ENCODE measurements around the gene B4GALT1. TPM values are rescaled to one million over a fixed set of nuclear protein-coding genes. Genes with fewer than 3 reads are reported as not detected.

Gene B4GALT1
- total and polyA plus RNA-seq, 5 donors: 24.7 to 137 (median 53.6) TPM

DNA sequence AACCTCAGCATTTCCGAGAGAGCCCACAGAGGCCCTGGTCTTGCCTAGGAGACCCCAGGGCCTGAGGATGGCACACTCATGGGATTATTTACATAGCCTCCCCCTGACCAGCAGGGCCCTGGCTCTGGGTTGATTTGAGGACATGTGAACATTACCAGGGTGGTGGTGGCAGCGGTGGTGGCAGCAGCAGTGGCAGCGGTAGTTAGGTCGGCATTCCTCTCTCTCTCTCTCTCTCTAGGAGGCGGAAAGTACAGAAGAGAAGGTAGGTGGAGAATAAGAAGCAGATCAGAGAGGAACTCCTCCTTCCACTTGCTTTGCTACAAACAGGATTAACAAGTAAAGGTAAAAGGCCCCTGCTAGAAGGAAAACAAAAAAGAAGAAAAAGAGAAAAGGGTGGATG, 39.3 kb downstream of the B4GALT1 start:
- H3K27ac ChIP-seq (ENCODE audit: low read length): no peak overlapping the region
- no peaks in the 10 kb centered on the region for H3K27me3 ChIP-seq (ENCODE audit: control insufficient read depth, insufficient read depth)
- WGBS: 82% methylated on average over 5 of the region's 5 CpGs
- no peak for DNase-seq
- intact Hi-C loops (cut with DNase I): no loop called here
- no peak overlapping the region for H3K4me3 ChIP-seq (ENCODE audit: low read length)
- no peak for ATAC-seq
- H3K4me1 ChIP-seq (ENCODE audit: control insufficient read depth, insufficient read depth, low read length): peaks cover 37% of the 10 kb centered on the region
- H3K9me3 ChIP-seq (ENCODE audit: control insufficient read depth, low read length): no peaks in the 10 kb centered on the region

DNA sequence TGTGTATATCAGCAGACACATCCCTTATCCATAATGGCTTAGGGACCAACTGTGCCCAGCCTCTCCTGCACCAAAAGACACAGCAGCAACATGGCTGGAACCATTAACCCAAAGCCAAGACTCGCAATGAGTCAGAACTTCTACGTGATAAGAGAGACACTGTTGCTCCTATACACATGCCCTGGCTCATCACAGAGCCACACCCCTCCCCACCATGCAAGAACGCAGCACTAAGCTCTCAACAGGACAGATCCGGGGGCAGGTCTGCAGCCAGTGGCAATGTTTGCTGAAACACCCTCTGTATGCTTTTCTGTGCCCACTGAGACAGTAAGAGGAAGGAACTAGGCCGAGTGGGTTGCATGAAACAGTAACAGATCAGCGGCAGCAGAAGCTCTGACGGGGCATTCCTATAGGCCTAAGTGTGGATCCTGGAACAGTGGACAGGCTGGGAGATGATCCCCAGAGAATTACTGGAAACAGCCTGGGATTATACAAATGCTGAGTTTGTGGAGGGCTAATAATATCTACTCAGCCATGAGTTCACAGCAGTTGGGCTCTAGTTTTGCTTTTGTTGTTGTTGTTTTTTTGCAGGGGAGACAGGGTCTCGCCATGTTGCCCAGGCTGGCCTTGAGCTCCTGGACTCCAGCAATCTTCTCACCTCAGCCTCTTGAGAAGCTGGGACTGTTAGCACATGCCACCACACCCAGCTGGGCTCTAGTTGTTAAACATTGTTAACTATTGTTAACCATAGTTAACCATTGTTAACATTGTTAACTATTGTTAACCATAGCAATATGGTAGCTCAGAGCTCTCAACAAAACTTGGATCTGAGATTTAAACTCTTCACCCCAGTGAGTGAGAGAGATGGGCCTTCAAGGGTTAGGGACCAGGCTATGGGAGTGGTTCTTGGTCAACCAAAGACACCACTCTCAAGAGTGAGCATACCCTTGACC, 41.0 kb downstream of the B4GALT1 start:
- no peak overlapping the region for H3K4me3 ChIP-seq (ENCODE audit: low read length)
- ATAC-seq (peak; percentile 34 to 56), DNase-seq (peak in 1 of 3 donors; percentile 53)
- intact Hi-C loops (cut with DNase I): no loop called here
- peak overlapping the region; percentile 43 for H3K27ac ChIP-seq (ENCODE audit: low read length)
- H3K4me1 ChIP-seq (ENCODE audit: control insufficient read depth, insufficient read depth, low read length): peaks cover 30% of the 10 kb centered on the region
- 54% methylated on average over 8 of the region's 8 CpGs for WGBS
- no peaks in the 10 kb centered on the region for H3K27me3 ChIP-seq (ENCODE audit: control insufficient read depth, insufficient read depth)
- no peaks in the 10 kb centered on the region for H3K9me3 ChIP-seq (ENCODE audit: control insufficient read depth, low read length)

DNA sequence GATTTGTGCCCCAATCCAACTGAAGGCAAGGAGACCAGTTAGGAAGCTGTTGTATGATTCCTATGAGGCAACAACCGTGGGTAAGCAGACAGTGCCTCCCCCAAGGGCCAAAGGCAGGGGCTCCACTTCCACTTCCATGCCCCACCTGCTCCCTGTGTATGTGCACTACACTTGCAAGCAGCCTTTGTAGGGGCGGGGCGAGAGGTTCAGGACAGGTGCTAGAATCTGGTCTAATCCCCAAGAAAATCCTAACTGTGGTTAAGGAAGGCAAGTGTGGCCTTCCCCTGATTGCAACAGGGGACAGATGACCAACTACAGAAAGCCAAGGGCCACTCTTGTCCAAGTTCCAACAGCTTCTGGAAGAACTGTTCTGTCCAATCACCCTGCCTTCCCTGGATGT, 41.7 kb downstream of the B4GALT1 start:
- 83% methylated on average over 3 of the region's 3 CpGs for WGBS
- H3K27me3 ChIP-seq (ENCODE audit: control insufficient read depth, insufficient read depth): no peaks in the 10 kb centered on the region
- peaks cover 25% of the 10 kb centered on the region for H3K4me1 ChIP-seq (ENCODE audit: control insufficient read depth, insufficient read depth, low read length)
- DNase-seq: peak in 1 of 3 donors; percentile 55
- intact Hi-C loops (cut with DNase I): no loop called here
- no peak overlapping the region for H3K27ac ChIP-seq (ENCODE audit: low read length)
- no peak overlapping the region for H3K4me3 ChIP-seq (ENCODE audit: low read length)
- no peaks in the 10 kb centered on the region for H3K9me3 ChIP-seq (ENCODE audit: control insufficient read depth, low read length)
- ATAC-seq: no peak

DNA sequence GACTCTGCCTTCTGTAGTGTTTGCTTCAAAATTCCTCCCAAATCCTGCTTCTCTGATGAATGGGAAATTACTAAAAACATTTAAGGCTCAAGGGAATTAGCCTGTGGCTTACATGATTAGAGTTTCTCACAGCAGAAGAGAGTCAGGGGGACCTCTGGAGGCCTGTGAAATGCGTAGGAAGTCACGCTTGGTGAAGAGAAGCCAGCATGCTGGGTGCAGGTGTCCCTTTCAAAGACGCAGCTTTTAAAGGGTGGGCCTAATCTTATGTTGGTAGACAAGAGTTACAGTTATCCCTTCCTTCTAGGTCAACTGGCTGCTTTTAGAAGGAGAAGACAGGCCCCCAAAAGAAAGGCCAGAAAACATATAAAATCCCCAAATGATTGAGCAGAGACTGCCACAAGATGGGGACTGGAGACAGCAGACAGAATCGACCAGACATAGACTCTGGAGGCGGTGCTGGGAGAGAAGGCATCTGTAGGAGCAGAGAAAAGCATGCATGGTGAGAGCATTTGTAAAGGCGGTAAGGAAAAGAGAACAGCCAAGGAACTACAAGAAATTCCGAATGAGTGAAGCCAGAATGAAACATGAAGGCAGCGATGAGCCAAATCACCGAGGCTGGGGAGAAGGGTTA, 42.3 kb downstream of the B4GALT1 start:
- ATAC-seq (no peak), DNase-seq (no peak)
- H3K27ac ChIP-seq (ENCODE audit: low read length): no peak overlapping the region
- no peaks in the 10 kb centered on the region for H3K9me3 ChIP-seq (ENCODE audit: control insufficient read depth, low read length)
- H3K27me3 ChIP-seq (ENCODE audit: control insufficient read depth, insufficient read depth): no peaks in the 10 kb centered on the region
- H3K4me3 ChIP-seq (ENCODE audit: low read length): no peak overlapping the region
- WGBS: 67% methylated on average over 9 of the region's 9 CpGs
- peaks cover 20% of the 10 kb centered on the region for H3K4me1 ChIP-seq (ENCODE audit: control insufficient read depth, insufficient read depth, low read length)
- intact Hi-C loops (cut with DNase I): no loop called here

DNA sequence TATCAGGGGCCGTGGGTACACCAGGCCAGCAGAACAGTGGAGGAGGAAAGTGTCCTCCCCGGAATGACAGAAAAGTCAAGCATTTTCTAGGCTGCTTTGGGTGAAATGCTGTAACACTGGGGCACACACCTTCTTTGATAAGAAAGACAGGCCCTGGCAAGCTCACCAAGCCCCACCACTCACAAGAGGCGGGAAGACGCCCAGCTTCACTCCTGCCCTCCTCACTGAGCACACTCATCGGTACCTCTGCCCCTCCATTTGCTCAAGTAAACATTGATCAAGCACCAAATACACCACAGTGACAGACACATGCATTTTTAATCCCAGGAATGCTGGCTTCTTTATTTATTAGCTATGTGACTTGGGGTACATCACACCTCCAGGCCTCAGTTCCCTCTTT, 43.1 kb downstream of the B4GALT1 start:
- DNase-seq: no peak
- no peaks in the 10 kb centered on the region for H3K27me3 ChIP-seq (ENCODE audit: control insufficient read depth, insufficient read depth)
- intact Hi-C loops (cut with DNase I): no loop called here
- H3K4me1 ChIP-seq (ENCODE audit: control insufficient read depth, insufficient read depth, low read length): peaks cover 12% of the 10 kb centered on the region
- ATAC-seq: no peak
- 90% methylated on average over 5 of the region's 5 CpGs for WGBS
- no peak overlapping the region for H3K4me3 ChIP-seq (ENCODE audit: low read length)
- H3K9me3 ChIP-seq (ENCODE audit: control insufficient read depth, low read length): no peaks in the 10 kb centered on the region
- H3K27ac ChIP-seq (ENCODE audit: low read length): no peak overlapping the region

DNA sequence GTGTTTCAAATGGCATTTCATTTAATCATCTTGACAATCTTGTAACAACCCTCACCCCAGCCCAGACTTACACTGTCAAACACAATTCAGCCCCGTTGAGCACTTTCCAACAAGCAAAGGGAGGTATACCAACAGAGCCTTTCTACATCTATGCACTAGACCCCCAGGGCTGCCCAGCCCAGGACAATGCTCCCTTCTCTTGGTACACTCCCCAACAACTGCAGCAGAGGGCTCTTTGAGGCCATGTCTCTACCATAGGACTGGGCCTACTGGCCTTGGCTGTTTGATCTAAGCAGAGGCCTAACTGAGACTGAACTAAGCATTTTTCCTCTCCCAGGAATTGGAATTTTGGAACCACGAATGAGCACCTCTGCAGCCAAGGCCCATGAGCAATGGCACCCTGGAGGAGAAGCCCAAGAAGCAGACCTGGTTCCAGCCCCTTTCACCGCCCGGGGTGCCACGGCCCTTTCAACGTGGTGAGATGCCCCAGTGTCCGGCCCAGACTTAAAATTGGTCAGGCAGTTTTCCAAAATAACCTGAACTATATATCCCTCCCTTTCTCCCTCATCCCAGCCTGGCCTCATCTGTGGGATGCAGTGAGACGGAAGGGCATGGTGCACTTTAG, 43.6 kb downstream of the B4GALT1 start:
- no peaks in the 10 kb centered on the region for H3K27me3 ChIP-seq (ENCODE audit: control insufficient read depth, insufficient read depth)
- no peaks in the 10 kb centered on the region for H3K9me3 ChIP-seq (ENCODE audit: control insufficient read depth, low read length)
- intact Hi-C loops (cut with DNase I): no loop called here
- H3K4me3 ChIP-seq (ENCODE audit: low read length): no peak overlapping the region
- DNase-seq: no peak
- ATAC-seq: peak in 1 of 2 donors; percentile 15
- H3K27ac ChIP-seq (ENCODE audit: low read length): no peak overlapping the region
- 95% methylated on average over 8 of the region's 8 CpGs for WGBS
- H3K4me1 ChIP-seq (ENCODE audit: control insufficient read depth, insufficient read depth, low read length): peaks cover 12% of the 10 kb centered on the region

DNA sequence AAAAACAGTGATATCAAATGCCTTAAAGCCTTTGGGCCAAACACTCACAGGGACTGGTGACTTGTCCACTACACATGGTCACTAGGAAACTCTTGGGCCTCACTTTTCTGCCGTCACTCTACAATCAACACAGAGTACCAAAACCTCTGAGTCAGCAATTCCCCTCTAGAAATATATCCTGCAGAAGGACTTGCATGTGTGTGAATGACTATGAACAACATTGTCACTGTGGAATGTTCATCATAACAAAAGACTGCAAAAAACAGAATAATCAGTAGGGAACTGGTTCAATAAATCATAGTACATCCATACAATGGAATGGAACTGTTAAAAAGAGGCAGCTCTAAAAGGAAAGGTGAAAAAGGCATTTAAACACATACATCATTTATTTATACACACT, 46.5 kb downstream of the B4GALT1 start:
- no peak overlapping the region for H3K4me3 ChIP-seq (ENCODE audit: low read length)
- DNase-seq (no peak), ATAC-seq (no peak)
- no peak overlapping the region for H3K27ac ChIP-seq (ENCODE audit: low read length)
- H3K4me1 ChIP-seq (ENCODE audit: control insufficient read depth, insufficient read depth, low read length): peaks cover 5% of the 10 kb centered on the region
- no peaks in the 10 kb centered on the region for H3K27me3 ChIP-seq (ENCODE audit: control insufficient read depth, insufficient read depth)
- WGBS: 77% methylated on average over 1 of the region's 1 CpG
- intact Hi-C loops (cut with DNase I): no loop called here
- no peaks in the 10 kb centered on the region for H3K9me3 ChIP-seq (ENCODE audit: control insufficient read depth, low read length)

DNA sequence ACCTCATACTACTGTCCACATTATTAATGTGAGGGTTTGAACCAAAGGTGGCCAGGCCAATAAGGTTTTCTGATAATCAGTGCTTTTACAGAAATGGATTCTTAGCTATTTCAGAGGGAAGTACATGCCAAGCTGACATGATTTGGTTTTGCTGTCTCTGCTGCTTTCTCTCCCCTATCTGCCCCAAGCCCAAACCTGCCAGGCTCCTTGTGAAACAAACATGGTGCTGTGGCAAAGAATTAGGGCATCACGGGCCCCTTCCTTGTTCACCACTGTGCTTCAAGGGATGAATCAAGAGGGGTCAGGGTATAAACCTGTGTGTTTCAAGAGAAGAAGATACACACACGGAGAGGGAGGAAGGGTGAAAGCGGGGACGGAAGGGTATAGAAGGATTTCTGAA, 49.3 kb downstream of the B4GALT1 start:
- no peak overlapping the region for H3K4me3 ChIP-seq (ENCODE audit: low read length)
- ATAC-seq (no peak), DNase-seq (no peak)
- no peaks in the 10 kb centered on the region for H3K27me3 ChIP-seq (ENCODE audit: control insufficient read depth, insufficient read depth)
- intact Hi-C loops (cut with DNase I): no loop called here
- no peak overlapping the region for H3K27ac ChIP-seq (ENCODE audit: low read length)
- 89% methylated on average over 4 of the region's 4 CpGs for WGBS
- no peaks in the 10 kb centered on the region for H3K9me3 ChIP-seq (ENCODE audit: control insufficient read depth, low read length)
- peaks cover 5% of the 10 kb centered on the region for H3K4me1 ChIP-seq (ENCODE audit: control insufficient read depth, insufficient read depth, low read length)

DNA sequence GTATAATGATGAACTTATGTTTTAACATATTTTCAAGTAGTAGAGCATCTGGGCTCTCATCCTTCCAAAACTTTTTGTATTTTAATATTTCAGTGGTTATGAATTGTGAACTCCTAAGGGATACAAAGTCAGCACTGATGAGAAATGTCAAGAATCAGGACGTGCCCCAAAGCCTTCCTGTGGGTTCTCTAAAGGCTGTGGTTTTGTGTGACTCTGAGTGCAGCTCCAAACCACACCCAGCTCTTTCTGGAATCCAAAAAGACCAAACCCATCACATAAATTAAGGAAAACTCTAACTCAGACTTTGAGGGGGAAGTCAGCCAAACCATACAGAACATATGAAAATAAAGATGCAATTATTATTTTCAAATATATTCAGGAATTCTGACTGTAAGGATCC, 49.8 kb downstream of the B4GALT1 start:
- Histone ChIP-seq H3K27me3 (ENCODE audit: control insufficient read depth, insufficient read depth) (no peaks in the 10 kb centered on the region), H3K9me3 (ENCODE audit: control insufficient read depth, low read length) (no peaks in the 10 kb centered on the region), H3K27ac (ENCODE audit: low read length) (no peak overlapping the region), H3K4me1 (ENCODE audit: control insufficient read depth, insufficient read depth, low read length) (peaks cover 5% of the 10 kb centered on the region), H3K4me3 (ENCODE audit: low read length) (no peak overlapping the region)
- 14% methylated on average over 1 of the region's 1 CpG for WGBS
- ATAC-seq (peak in 1 of 2 donors; percentile 28), DNase-seq (no peak)
- intact Hi-C loops (cut with DNase I): no loop called here

DNA sequence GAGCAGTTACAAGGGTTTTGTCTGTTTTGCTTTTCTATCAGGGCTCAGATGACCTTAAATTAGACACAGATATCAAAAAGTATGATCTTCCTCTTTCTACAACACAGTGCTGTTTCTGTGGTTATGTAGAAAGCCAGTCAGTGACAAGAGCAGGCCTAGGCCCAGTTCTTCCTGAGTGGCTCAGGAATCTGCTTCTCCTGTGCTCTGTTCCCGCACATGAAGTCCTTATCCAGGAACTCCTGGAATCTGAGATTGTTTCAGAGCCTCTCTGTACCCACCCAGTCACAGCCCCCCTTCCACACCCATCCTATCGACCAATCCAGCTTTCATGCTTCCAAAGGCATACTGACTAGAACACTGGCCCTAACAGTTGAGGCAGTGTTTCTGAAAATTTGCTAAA, 50.3 kb downstream of the B4GALT1 start:
- DNase-seq: no peak
- Histone ChIP-seq H3K27me3 (ENCODE audit: control insufficient read depth, insufficient read depth) (no peaks in the 10 kb centered on the region), H3K27ac (ENCODE audit: low read length) (no peak overlapping the region), H3K4me3 (ENCODE audit: low read length) (no peak overlapping the region), H3K4me1 (ENCODE audit: control insufficient read depth, insufficient read depth, low read length) (peaks cover 5% of the 10 kb centered on the region), H3K9me3 (ENCODE audit: control insufficient read depth, low read length) (no peaks in the 10 kb centered on the region)
- WGBS: 31% methylated on average over 2 of the region's 2 CpGs
- intact Hi-C loops (cut with DNase I): no loop called here
- peak; percentile 27 to 55 for ATAC-seq

DNA sequence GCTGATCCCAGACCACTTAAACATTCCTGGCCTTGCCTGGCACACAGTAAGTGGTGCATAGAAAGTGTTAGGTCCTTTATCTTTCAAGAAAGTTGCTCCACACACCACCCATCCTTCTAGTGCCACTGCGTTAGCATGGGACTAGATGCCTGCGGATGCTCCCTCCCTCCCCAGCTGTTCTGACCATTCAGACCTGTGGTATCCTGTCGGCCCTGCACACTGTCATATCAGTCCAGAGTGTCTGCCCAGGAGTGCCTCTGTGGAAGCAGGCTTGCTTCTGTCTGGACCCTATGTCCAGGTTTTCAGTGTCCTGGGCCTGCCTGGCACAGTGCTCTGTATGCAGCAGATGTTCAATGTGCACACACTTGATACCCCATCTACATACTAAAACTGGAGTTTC, 52.4 kb downstream of the B4GALT1 start:
- H3K4me3 ChIP-seq (ENCODE audit: low read length): no peak overlapping the region
- peaks cover 5% of the 10 kb centered on the region for H3K4me1 ChIP-seq (ENCODE audit: control insufficient read depth, insufficient read depth, low read length)
- WGBS: 72% methylated on average over 3 of the region's 3 CpGs
- H3K27me3 ChIP-seq (ENCODE audit: control insufficient read depth, insufficient read depth): no peaks in the 10 kb centered on the region
- intact Hi-C loops (cut with DNase I): no loop called here
- peak in 1 of 2 donors; percentile 5 for ATAC-seq
- no peak for DNase-seq
- no peaks in the 10 kb centered on the region for H3K9me3 ChIP-seq (ENCODE audit: control insufficient read depth, low read length)
- H3K27ac ChIP-seq (ENCODE audit: low read length): no peak overlapping the region

Data from right cardiac atrium (tissue), 5 donors.